Activated naive CD4-positive, alpha-beta T cell treated with anti-CD3 and anti-CD28 coated beads, Interleukin-2, amount 10 ng/mL, durations not matched to agents 7 days and 5 days (primary cell): Measurements from ENCODE around the gene WDR73.

Experiments used
- CTCF ChIA-PET: fragments of 350-600 bp; sonication (Branson Sonifier 250); formaldehyde crosslinking; loops from one replicate; lab custom pipeline; 2021; ENCODE audit warnings: antibody characterized with exemption; lab: Charles Lee
- DNase-seq: peaks from one replicate; pipeline ENCODE4 v3.0.0-alpha.2; 2020
- H3K27ac Mint-ChIP-seq: one replicate; pipeline ENCODE4 v1.8.0; 2021; ENCODE audit warnings: mild to moderate bottlenecking, moderate library complexity, mixed read lengths
- H3K27me3 Mint-ChIP-seq: one replicate; pipeline ENCODE4 v1.8.0; 2021; ENCODE audit warnings: mild to moderate bottlenecking, mixed read lengths
- H3K36me3 Mint-ChIP-seq: one replicate; pipeline ENCODE4 v1.8.0; 2021; ENCODE audit warnings: mixed read lengths
- H3K4me1 Mint-ChIP-seq: one replicate; pipeline ENCODE4 v1.8.0; 2021; ENCODE audit warnings: mixed read lengths
- H3K4me3 Mint-ChIP-seq: one replicate; pipeline ENCODE4 v1.8.0; 2021; ENCODE audit warnings: mild to moderate bottlenecking, moderate library complexity, mixed read lengths
- H3K9me3 Mint-ChIP-seq: one replicate; pipeline ENCODE4 v1.8.0; 2021; ENCODE audit warnings: mixed read lengths

The WDR73 gene

GRCh38 chr15:84599906-84600305 lies 54.2 kb downstream of the WDR73 start:
- peaks cover 48% of the 10 kb centered on the region for H3K4me1 Mint-ChIP-seq
- CTCF ChIA-PET: interaction anchor here (0.8 to 4.4 kb wide), 14 partner anchors 13 to 281 kb away, joined by 3 to 54 read pairs (median 6); partner anchors contain the start of genes SEC11A and WDR73
- H3K27ac Mint-ChIP-seq: no peak overlapping the region
- peaks cover 3% of the 10 kb centered on the region for H3K27me3 Mint-ChIP-seq
- no peak for DNase-seq
- peaks cover 4% of the 10 kb centered on the region for H3K36me3 Mint-ChIP-seq
- H3K4me3 Mint-ChIP-seq: peak overlapping the region; percentile 83
- H3K9me3 Mint-ChIP-seq: no peaks in the 10 kb centered on the region

GRCh38 chr15:84598993-84599392 lies 55.1 kb downstream of the WDR73 start:
- Mint-ChIP-seq H3K4me1 (peaks cover 52% of the 10 kb centered on the region), H3K27ac (peak overlapping the region; percentile 88), H3K36me3 (no peaks in the 10 kb centered on the region), H3K4me3 (peak overlapping the region; percentile 31), H3K9me3 (no peaks in the 10 kb centered on the region), H3K27me3 (peaks cover 5% of the 10 kb centered on the region)
- CTCF ChIA-PET: interaction anchor here (0.6 to 4.4 kb wide), 31 partner anchors 12 to 445 kb away, joined by 3 to 54 read pairs (median 4); partner anchors contain the start of genes ALPK3, SEC11A and WDR73
- DNase-seq: peak; percentile 48

GRCh38 chr15:84598250-84598649 lies 55.8 kb downstream of the WDR73 start:
- DNase-seq: peak; percentile 44
- H3K27me3 Mint-ChIP-seq: peaks cover 11% of the 10 kb centered on the region
- H3K4me3 Mint-ChIP-seq: peak overlapping the region; percentile 31
- no peaks in the 10 kb centered on the region for H3K36me3 Mint-ChIP-seq
- H3K9me3 Mint-ChIP-seq: peaks cover 3% of the 10 kb centered on the region
- peaks cover 54% of the 10 kb centered on the region for H3K4me1 Mint-ChIP-seq
- CTCF ChIA-PET: interaction anchor here (0.6 to 4.4 kb wide), 26 partner anchors 11 to 446 kb away, joined by 3 to 54 read pairs (median 6); partner anchors contain the start of genes ALPK3, SEC11A and WDR73
- H3K27ac Mint-ChIP-seq: peak overlapping the region; percentile 88

- CTCF ChIA-PET: interaction anchor here (1.6 to 4.4 kb wide), 4 partner anchors 10 to 332 kb away, joined by 5 to 36 read pairs (median 30); partner anchors contain the start of gene WDR73
- no peak overlapping the region for H3K27ac Mint-ChIP-seq
- H3K27me3 Mint-ChIP-seq: peaks cover 11% of the 10 kb centered on the region
- H3K9me3 Mint-ChIP-seq: peaks cover 3% of the 10 kb centered on the region
- peaks cover 49% of the 10 kb centered on the region for H3K4me1 Mint-ChIP-seq
- no peaks in the 10 kb centered on the region for H3K36me3 Mint-ChIP-seq
- no peak for DNase-seq
- H3K4me3 Mint-ChIP-seq: peak overlapping the region; percentile 16
These were observed 56.8 kb downstream of the WDR73 start for GRCh38 chr15:84597296-84597695.

- no peak overlapping the region for H3K27ac Mint-ChIP-seq
- DNase-seq: no peak
- peaks cover 11% of the 10 kb centered on the region for H3K27me3 Mint-ChIP-seq
- no peaks in the 10 kb centered on the region for H3K36me3 Mint-ChIP-seq
- H3K4me3 Mint-ChIP-seq: no peak overlapping the region
- peaks cover 3% of the 10 kb centered on the region for H3K9me3 Mint-ChIP-seq
- peaks cover 46% of the 10 kb centered on the region for H3K4me1 Mint-ChIP-seq
- CTCF ChIA-PET: no interaction called here
These were observed 58.4 kb downstream of the WDR73 start for GRCh38 chr15:84595660-84596059.

- Mint-ChIP-seq H3K27me3 (peaks cover 11% of the 10 kb centered on the region), H3K4me1 (peaks cover 37% of the 10 kb centered on the region), H3K9me3 (peaks cover 3% of the 10 kb centered on the region), H3K4me3 (no peak overlapping the region), H3K27ac (no peak overlapping the region), H3K36me3 (no peaks in the 10 kb centered on the region)
- DNase-seq: no peak
- CTCF ChIA-PET: no interaction called here
These were observed 59.3 kb downstream of the WDR73 start for GRCh38 chr15:84594617-84595290.

- CTCF ChIA-PET: interaction anchor here (0.6 to 5.2 kb wide), 5 partner anchors 68 to 337 kb away, joined by 3 to 37 read pairs (median 3); no protein-coding TSS in a partner anchor
- H3K36me3 Mint-ChIP-seq: no peaks in the 10 kb centered on the region
- no peak overlapping the region for H3K27ac Mint-ChIP-seq
- H3K4me3 Mint-ChIP-seq: no peak overlapping the region
- DNase-seq: no peak
- H3K9me3 Mint-ChIP-seq: peaks cover 3% of the 10 kb centered on the region
- peaks cover 17% of the 10 kb centered on the region for H3K4me1 Mint-ChIP-seq
- H3K27me3 Mint-ChIP-seq: peaks cover 23% of the 10 kb centered on the region
These were observed 62.3 kb downstream of the WDR73 start for GRCh38 chr15:84591815-84592214.

- Mint-ChIP-seq H3K27me3 (peaks cover 29% of the 10 kb centered on the region), H3K4me1 (peaks cover 17% of the 10 kb centered on the region), H3K9me3 (peaks cover 3% of the 10 kb centered on the region), H3K36me3 (no peaks in the 10 kb centered on the region), H3K27ac (no peak overlapping the region), H3K4me3 (no peak overlapping the region)
- CTCF ChIA-PET: interaction anchor here (5.2 kb wide), 1 partner anchor 287 kb away, joined by 37 read pairs; no protein-coding TSS in a partner anchor
- DNase-seq: no peak
These were observed 63.7 kb downstream of the WDR73 start for GRCh38 chr15:84590406-84590805.
